NB4 (cell line): ENCODE data around the gene SLC25A43.

Source experiments
- MYC ChIP-seq: IDR thresholded peaks from 2 replicates; pipeline ENCODE4 v1.6.1; 2011; ENCODE audit warnings: low read depth, low read length
- POLR2A ChIP-seq: IDR thresholded peaks from 2 replicates; pipeline ENCODE4 v1.6.1; 2011; ENCODE audit warnings: mild to moderate bottlenecking; ENCODE audit not compliant: insufficient read length; ENCODE audit errors: extremely low read depth
- TF ChIP-seq, protein P1 (sequence below): IDR thresholded peaks from one replicate; pipeline ENCODE4 v1.5.1; 2012; ENCODE audit warnings: low read depth, low read length
- TF ChIP-seq, protein P2 (sequence below): IDR thresholded peaks from 2 replicates; pipeline ENCODE4 v1.6.1; 2011; ENCODE audit warnings: low read depth, low read length

DNA sequence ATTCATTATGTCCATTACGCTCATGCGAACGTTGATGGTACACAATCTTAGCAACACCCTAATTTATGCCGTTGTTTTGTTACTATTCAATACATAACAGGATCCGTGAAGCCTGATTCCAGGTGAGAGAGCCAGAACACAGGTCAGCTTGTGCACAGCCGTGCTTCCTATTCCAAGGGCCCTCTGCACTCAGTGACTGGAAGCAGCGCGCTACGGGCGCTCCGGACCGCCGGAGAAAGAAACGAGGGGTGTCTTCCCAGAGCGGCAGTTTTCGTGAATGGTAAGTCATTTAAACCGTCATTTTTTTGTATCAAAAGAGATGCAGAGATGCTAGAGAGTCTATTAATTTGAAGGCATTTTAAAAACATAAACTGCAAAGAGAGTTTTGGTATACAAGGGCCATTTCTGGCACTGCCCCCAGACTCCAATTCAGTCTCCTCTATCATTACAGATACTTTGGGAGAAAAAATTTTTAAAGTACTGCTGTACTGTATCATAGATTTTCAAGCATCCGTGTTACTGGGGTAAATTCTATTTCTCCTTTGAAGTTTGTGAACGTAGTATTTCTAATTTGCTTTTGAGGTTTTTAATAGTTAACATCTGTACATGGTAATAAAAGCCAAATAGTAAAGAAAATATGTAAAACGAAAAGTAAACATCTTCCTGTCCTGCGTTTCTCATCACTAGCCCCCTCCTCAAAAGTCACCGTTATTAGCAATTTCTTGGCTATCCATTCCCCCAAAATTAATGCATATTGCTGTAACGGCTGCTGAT, 75.7 kb downstream of the SLC25A43 start:
- TF ChIP-seq, protein P1, sequence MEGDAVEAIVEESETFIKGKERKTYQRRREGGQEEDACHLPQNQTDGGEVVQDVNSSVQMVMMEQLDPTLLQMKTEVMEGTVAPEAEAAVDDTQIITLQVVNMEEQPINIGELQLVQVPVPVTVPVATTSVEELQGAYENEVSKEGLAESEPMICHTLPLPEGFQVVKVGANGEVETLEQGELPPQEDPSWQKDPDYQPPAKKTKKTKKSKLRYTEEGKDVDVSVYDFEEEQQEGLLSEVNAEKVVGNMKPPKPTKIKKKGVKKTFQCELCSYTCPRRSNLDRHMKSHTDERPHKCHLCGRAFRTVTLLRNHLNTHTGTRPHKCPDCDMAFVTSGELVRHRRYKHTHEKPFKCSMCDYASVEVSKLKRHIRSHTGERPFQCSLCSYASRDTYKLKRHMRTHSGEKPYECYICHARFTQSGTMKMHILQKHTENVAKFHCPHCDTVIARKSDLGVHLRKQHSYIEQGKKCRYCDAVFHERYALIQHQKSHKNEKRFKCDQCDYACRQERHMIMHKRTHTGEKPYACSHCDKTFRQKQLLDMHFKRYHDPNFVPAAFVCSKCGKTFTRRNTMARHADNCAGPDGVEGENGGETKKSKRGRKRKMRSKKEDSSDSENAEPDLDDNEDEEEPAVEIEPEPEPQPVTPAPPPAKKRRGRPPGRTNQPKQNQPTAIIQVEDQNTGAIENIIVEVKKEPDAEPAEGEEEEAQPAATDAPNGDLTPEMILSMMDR, result no peak
- TF ChIP-seq POLR2A, result no peak
- TF ChIP-seq, protein P2, sequence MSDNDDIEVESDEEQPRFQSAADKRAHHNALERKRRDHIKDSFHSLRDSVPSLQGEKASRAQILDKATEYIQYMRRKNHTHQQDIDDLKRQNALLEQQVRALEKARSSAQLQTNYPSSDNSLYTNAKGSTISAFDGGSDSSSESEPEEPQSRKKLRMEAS, result no peak
- TF ChIP-seq MYC, result no peak
